H9 (cell line): ENCODE data around the gene PLCXD1. TPM values are rescaled to one million over a fixed set of nuclear protein-coding genes. Genes with fewer than 3 reads are reported as not detected.

ENCODE experiments used
- DNase-seq: peaks from one replicate; pipeline ENCODE4 v3.0.0-alpha.2; 2017
- H2AFZ ChIP-seq: one replicate; pipeline ENCODE4 v1.6.1; 2013; ENCODE audit warnings: mild to moderate bottlenecking, low read length, control low read depth, moderate library complexity
- H2AK5ac ChIP-seq: 2 replicates; pipeline ENCODE4 v1.6.1; 2013; ENCODE audit warnings: low read length, control low read depth, mixed read lengths; ENCODE audit not compliant: insufficient read length
- H2BK120ac ChIP-seq: one replicate; pipeline ENCODE4 v1.6.1; 2013; ENCODE audit warnings: low read depth, mild to moderate bottlenecking, low read length, control low read depth, inconsistent platforms; ENCODE audit not compliant: poor library complexity, severe bottlenecking
- H2BK12ac ChIP-seq: 2 replicates; pipeline ENCODE4 v1.6.1; 2013; ENCODE audit warnings: low read length, control low read depth, mixed read lengths, low read depth; ENCODE audit not compliant: insufficient read length
- H2BK15ac ChIP-seq: 2 replicates; pipeline ENCODE4 v1.6.1; 2013; ENCODE audit warnings: low read depth, low read length, control low read depth
- H2BK20ac ChIP-seq: one replicate; pipeline ENCODE4 v1.6.1; 2013; ENCODE audit warnings: low read depth, mild to moderate bottlenecking, low read length, control low read depth, inconsistent platforms; ENCODE audit not compliant: poor library complexity, severe bottlenecking
- H2BK5ac ChIP-seq: 2 replicates; pipeline ENCODE4 v1.6.1; 2013; ENCODE audit warnings: low read length, control low read depth, mixed read lengths; ENCODE audit not compliant: insufficient read length
- H3K14ac ChIP-seq: 2 replicates; pipeline ENCODE4 v1.6.1; 2013; ENCODE audit warnings: low read length, control low read depth; ENCODE audit not compliant: insufficient read depth
- H3K18ac ChIP-seq: 2 replicates; pipeline ENCODE4 v1.6.1; 2013; ENCODE audit warnings: low read depth, mild to moderate bottlenecking, mixed read lengths, low read length, control low read depth; ENCODE audit not compliant: insufficient read length
- H3K23ac ChIP-seq: 2 replicates; pipeline ENCODE4 v1.6.1; 2013; ENCODE audit warnings: low read length, control low read depth, mixed read lengths, low read depth; ENCODE audit not compliant: insufficient read length
- H3K23me2 ChIP-seq: 2 replicates; pipeline ENCODE4 v1.6.1; 2013; ENCODE audit warnings: low read depth, mild to moderate bottlenecking, mixed read lengths, low read length, control low read depth; ENCODE audit not compliant: insufficient read length, poor library complexity, severe bottlenecking
- H3K27ac ChIP-seq: 2 replicates; pipeline ENCODE4 v1.5.1; 2013; ENCODE audit warnings: low read length, control low read depth, mixed read lengths, low read depth; ENCODE audit not compliant: insufficient read length
- H3K27me3 ChIP-seq: 2 replicates; pipeline ENCODE4 v1.6.1; 2013; ENCODE audit warnings: low read length, control low read depth, inconsistent platforms; ENCODE audit not compliant: insufficient read depth
- H3K4ac ChIP-seq: 2 replicates; pipeline ENCODE4 v1.6.1; 2013; ENCODE audit warnings: low read depth, mild to moderate bottlenecking, control low read depth, inconsistent platforms, low read length, moderate library complexity
- H3K4me1 ChIP-seq: 2 replicates; pipeline ENCODE4 v1.6.1; 2013; ENCODE audit warnings: low read length, control low read depth, inconsistent platforms; ENCODE audit not compliant: insufficient read depth
- H3K4me2 ChIP-seq: 2 replicates; pipeline ENCODE4 v1.6.1; 2013; ENCODE audit warnings: low read length, control low read depth, mixed read lengths; ENCODE audit not compliant: insufficient read length, insufficient read depth
- H3K56ac ChIP-seq: 2 replicates; pipeline ENCODE4 v1.6.1; 2013; ENCODE audit warnings: low read depth, mild to moderate bottlenecking, mixed read lengths, low read length, control low read depth; ENCODE audit not compliant: insufficient read length
- H3K79me1 ChIP-seq: 2 replicates; pipeline ENCODE4 v1.6.1; 2013; ENCODE audit warnings: low read depth, mild to moderate bottlenecking, moderate library complexity, low read length, control low read depth, inconsistent platforms; ENCODE audit not compliant: insufficient read depth, poor library complexity, severe bottlenecking
- H3K79me2 ChIP-seq: 2 replicates; pipeline ENCODE4 v1.6.1; 2013; ENCODE audit warnings: low read length, control low read depth, inconsistent platforms; ENCODE audit not compliant: insufficient read depth
- H3K9ac ChIP-seq: 2 replicates; pipeline ENCODE4 v1.6.1; 2013; ENCODE audit warnings: low read length, control low read depth, mixed read lengths; ENCODE audit not compliant: insufficient read length; ENCODE audit errors: extremely low read depth
- H3K9me3 ChIP-seq: one replicate; pipeline ENCODE4 v1.6.1; 2013; ENCODE audit warnings: low read depth, low read length, inconsistent platforms; ENCODE audit not compliant: control insufficient read depth
- H3T11ph ChIP-seq: one replicate; pipeline ENCODE4 v1.6.1; 2013; ENCODE audit warnings: mild to moderate bottlenecking, low read length, control low read depth, inconsistent platforms
- H4K20me1 ChIP-seq: one replicate; pipeline ENCODE4 v1.6.1; 2013; ENCODE audit not compliant: control insufficient read depth, insufficient read length, insufficient read depth
- H4K5ac ChIP-seq: 2 replicates; pipeline ENCODE4 v1.6.1; 2013; ENCODE audit warnings: low read depth, mild to moderate bottlenecking, mixed read lengths, low read length, control low read depth; ENCODE audit not compliant: insufficient read length
- H4K8ac ChIP-seq: replicated peaks from 2 replicates; pipeline ENCODE4 v1.6.1; 2013; ENCODE audit warnings: low read length, control low read depth, mixed read lengths, low read depth; ENCODE audit not compliant: insufficient read length
- H4K91ac ChIP-seq: 2 replicates; pipeline ENCODE4 v1.6.1; 2013; ENCODE audit warnings: low read depth, mild to moderate bottlenecking, moderate library complexity, mixed read lengths, low read length, control low read depth; ENCODE audit not compliant: insufficient read length
- H3K27ac Mint-ChIP-seq, 3 experiments: 2 replicates in 2 of 3; 3 replicates in 1 of 3; pipeline ENCODE4 v1.8.0; 2020 to 2021; ENCODE audit warnings: mixed read lengths in 3 of 3, mild to moderate bottlenecking in 1 of 3, moderate library complexity in 1 of 3
- H3K27me3 Mint-ChIP-seq: 2 replicates; pipeline ENCODE4 v1.8.0; 2021; ENCODE audit warnings: low read depth, mild to moderate bottlenecking, moderate library complexity, mixed read lengths
- H3K36me3 Mint-ChIP-seq, 3 experiments: 2 replicates in 2 of 3; 3 replicates in 1 of 3; pipeline ENCODE4 v1.8.0; 2020 to 2021; ENCODE audit warnings: low read depth in 3 of 3, mixed read lengths in 3 of 3; ENCODE audit not compliant: insufficient read depth in 1 of 3
- H3K4me1 Mint-ChIP-seq, 2 experiments: 2 replicates each; pipeline ENCODE4 v1.8.0; 2020; ENCODE audit warnings: mixed read lengths in 2 of 2
- H3K4me3 Mint-ChIP-seq, 2 experiments: 2 replicates in 1 of 2; 3 replicates in 1 of 2; pipeline ENCODE4 v1.8.0; 2020 to 2021; ENCODE audit warnings: mild to moderate bottlenecking in 2 of 2, mixed read lengths in 2 of 2, moderate library complexity in 1 of 2
- H3K9me3 Mint-ChIP-seq, 2 experiments: 2 replicates in 1 of 2; 3 replicates in 1 of 2; pipeline ENCODE4 v1.8.0; 2020; ENCODE audit warnings: mild to moderate bottlenecking in 2 of 2, mixed read lengths in 2 of 2, moderate library complexity in 1 of 2
- WGBS: extraction: QIAGEN DNeasy Blood & Tissue Kit; methylation state at CpG from one replicate; pipeline ENCODE4 v1.1.7; 2013; ENCODE audit warnings: missing lambda C conversion rate, low lambda C conversion rate, mixed read lengths; ENCODE audit not compliant: insufficient read length; ENCODE audit errors: extremely low coverage; 5-methylcytosine and 5-hydroxymethylcytosine counted together
- total RNA-seq: library from RNA; stranded (reverse); gene quantifications from 2 replicates; pipeline ENCODE4 v1.2.1, GENCODE V29; 2021
- TF ChIP-seq, protein P1 (sequence below): fragments of 200-600 bp; sonication (generic); conservative IDR thresholded peaks from 3 replicates; pipeline ENCODE4 v1.8.0; 2021; ENCODE audit warnings: antibody characterized with exemption, mild to moderate bottlenecking

PLCXD1 gene
- total RNA-seq, 1 experiment from 2014 or later = 96.5 TPM

DNA sequence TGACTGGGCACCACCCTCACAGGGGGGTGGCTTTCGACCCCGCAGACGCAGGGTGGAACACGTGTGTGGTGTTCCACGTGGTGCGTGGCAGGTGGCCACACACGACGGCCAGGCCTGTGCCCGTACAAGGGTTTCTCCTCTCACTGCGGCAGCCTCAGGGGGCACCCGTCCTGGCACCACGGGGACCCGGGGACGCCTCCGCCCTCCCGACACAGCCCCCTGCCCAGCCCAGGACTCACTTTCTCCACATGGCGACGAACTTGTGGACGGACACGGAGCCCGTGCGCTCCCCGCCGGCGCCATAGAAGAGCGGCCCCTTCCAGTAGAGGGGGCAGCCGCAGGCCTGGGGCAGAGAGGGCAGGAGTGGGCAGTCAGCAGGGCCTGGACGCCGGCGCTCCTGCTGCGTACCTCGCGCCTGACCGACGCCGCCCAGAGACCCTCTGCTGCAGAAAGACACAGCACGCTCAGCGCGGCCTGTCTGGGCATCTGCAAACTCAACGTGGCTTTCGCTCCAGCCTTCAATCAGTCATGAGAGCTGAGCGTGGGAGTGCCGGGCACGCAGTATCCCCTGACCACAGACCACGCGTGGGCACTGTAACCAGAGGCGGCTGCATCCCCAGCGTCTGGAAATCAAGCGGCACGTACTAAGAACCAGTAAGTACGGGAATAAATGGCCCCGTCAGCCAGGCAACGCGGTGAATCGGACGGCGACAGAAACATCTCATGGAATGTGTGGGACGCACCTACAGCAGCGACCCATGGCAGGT is 66.4 kb downstream of the PLCXD1 start:
- H3K79me2 ChIP-seq = no peaks in the 10 kb centered on the region; the same call in 1 of the 2 replicates
- H2BK20ac ChIP-seq = no peak overlapping the region
- no peak overlapping the region for H3K4ac ChIP-seq
- no peaks in the 10 kb centered on the region for H3K27me3 ChIP-seq
- Mint-ChIP-seq H3K9me3 (no peaks in the 10 kb centered on the region), H3K36me3 (peaks cover 6 to 42% (median 37%) of the 10 kb centered on the region in 3 experiments; a peak in 6 of 7 replicates), H3K4me3 (no peak overlapping the region), H3K27me3 (no peaks in the 10 kb centered on the region; the same call in 1 of the 2 replicates), H3K4me1 (0 out of 4 replicates have a peak, but pooled peaks cover 0 to 3% of the 10 kb centered on the region in 2 experiments), H3K27ac (no peak overlapping the region)
- H3K9me3 ChIP-seq = no peaks in the 10 kb centered on the region
- no peaks in the 10 kb centered on the region for H4K20me1 ChIP-seq
- H2AK5ac ChIP-seq = no peak overlapping the region
- H2BK12ac ChIP-seq = no peak overlapping the region
- TF ChIP-seq, protein P1, sequence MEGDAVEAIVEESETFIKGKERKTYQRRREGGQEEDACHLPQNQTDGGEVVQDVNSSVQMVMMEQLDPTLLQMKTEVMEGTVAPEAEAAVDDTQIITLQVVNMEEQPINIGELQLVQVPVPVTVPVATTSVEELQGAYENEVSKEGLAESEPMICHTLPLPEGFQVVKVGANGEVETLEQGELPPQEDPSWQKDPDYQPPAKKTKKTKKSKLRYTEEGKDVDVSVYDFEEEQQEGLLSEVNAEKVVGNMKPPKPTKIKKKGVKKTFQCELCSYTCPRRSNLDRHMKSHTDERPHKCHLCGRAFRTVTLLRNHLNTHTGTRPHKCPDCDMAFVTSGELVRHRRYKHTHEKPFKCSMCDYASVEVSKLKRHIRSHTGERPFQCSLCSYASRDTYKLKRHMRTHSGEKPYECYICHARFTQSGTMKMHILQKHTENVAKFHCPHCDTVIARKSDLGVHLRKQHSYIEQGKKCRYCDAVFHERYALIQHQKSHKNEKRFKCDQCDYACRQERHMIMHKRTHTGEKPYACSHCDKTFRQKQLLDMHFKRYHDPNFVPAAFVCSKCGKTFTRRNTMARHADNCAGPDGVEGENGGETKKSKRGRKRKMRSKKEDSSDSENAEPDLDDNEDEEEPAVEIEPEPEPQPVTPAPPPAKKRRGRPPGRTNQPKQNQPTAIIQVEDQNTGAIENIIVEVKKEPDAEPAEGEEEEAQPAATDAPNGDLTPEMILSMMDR = no peak
- no peak overlapping the region for H3K4me2 ChIP-seq
- no peak overlapping the region for H2AFZ ChIP-seq
- H3K4me1 ChIP-seq = no peaks in the 10 kb centered on the region
- H3K14ac ChIP-seq = no peak overlapping the region
- no peak overlapping the region for H3K56ac ChIP-seq
- H3K18ac ChIP-seq = no peak overlapping the region
- WGBS = no CpG with 5 or more reads among the region's 59 CpGs
- H2BK5ac ChIP-seq = no peak overlapping the region
- no peak overlapping the region for H4K8ac ChIP-seq
- no peaks in the 10 kb centered on the region for H3K23me2 ChIP-seq
- H3T11ph ChIP-seq = no peak overlapping the region
- DNase-seq = no peak
- no peak overlapping the region for H2BK120ac ChIP-seq
- peaks cover 3% of the 10 kb centered on the region for H3K79me1 ChIP-seq
- no peak overlapping the region for H4K5ac ChIP-seq
- H3K9ac ChIP-seq = no peak overlapping the region
- H4K91ac ChIP-seq = no peak overlapping the region
- no peak overlapping the region for H3K23ac ChIP-seq
- H2BK15ac ChIP-seq = no peak overlapping the region
- no peak overlapping the region for H3K27ac ChIP-seq
